ENCODE results near the gene KLHL3.

- TF ChIP-seq CTCF (conservative IDR thresholded peaks at IDR 0.05; ENCODE audit: low read depth, low read length) = no peak
- no peak for TF ChIP-seq EZH2 (IDR thresholded peaks at IDR 0.05; ENCODE audit: low read length, unreplicated experiment)
- no peak for TF ChIP-seq EZH2phosphoT487 (IDR thresholded peaks at IDR 0.05; ENCODE audit: borderline replicate concordance, low read length)
Measured at GRCh38 chr5:137693307-137693950, 42.5 kb downstream of the KLHL3 start.

All from PC-3 (cell line).